NCI-H2227 (cell line): Measurements from ENCODE around the gene KIAA2012.

Source experiments
- DNase-seq: peaks from one replicate; lab custom pipeline; 2025; ENCODE audit not compliant: unreplicated experiment; lab: John Stamatoyannopoulos, UW

Gene KIAA2012

DNA sequence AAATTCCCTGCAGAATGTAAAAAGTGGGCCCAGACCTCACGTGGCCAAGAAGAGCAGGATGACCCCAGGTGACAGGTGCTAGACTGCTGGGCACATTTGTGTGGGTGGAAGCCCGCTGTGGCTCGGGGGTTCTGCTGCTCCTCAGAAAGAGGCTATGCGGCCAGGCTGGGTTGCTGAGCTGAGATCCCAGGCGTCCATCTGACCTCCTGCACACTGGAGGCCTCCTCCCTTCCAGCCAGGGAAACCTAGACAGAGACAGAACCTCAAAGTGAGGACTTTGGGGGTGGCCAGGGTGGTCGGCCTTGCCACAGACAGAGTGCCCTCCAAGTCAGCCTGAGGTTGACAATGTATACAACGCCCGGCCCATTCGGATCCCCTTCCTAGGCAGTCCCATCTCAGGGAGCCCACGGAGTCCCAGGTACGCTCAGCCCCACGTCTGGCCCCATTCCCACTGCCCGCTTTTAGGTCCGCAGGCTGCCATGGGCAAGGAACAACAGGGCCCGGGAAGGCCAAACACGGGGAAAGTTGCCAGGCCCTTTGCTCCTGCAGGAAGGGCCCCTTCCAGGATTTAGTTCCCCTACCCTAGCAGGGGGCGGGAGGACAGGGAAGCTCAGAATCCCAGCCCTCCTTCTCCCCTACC, 75.6 kb downstream of the KIAA2012 start:
- no peak for DNase-seq

GRCh38 chr2:202149155-202149762, 76.2 kb downstream of the KIAA2012 start:
- peak; percentile 45 for DNase-seq

GRCh38 chr2:202149936-202150335, 76.9 kb downstream of the KIAA2012 start:
- no peak for DNase-seq

DNA sequence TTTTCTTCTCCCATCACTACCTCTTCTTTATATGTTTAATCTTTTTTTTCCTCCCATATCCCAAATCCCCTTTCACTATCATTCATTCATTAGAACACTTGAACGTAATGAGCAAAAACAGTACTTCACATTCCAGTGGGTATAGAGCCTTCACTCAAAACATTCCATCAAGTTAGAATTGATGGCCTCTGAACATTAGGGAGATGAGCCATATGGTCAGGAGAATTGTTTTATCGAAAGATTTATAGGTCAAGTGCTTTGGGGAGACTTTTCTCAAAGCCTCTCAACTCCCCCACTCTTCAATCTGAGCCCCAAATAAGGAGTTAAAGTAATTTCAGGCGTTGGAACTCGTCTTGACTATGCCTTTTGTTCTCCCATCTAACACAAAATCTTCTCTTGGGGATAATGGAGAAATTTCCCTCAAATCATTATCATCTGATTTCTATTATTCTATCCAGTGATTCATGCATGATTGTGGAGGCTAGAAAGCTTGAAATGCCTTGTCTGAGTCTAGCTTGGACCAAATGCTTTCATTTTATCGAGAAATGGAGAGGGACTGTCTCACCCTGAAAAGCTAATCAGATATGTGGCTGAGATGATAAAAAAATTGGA, 79.2 kb downstream of the KIAA2012 start:
- no peak for DNase-seq

DNA sequence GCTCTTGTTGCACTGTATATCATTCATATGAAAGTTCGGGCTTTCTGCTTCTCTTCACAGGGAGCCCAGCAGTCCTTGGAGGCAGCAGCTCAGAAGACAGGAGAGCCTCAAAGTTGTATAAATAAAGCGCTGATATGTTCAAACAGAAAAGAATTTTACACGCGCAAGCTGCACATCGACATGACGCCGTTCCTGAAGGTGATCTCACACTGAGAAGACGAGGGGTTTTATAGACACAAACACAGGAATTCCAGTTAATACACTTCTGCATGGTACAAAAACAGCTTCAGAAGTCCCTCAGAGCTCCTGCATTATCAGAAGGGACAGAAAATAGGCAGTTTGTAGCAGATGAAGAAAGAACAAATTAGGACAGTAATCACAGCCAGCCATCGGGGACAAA, 81.6 kb downstream of the KIAA2012 start:
- DNase-seq = no peak

- DNase-seq = no peak
Observed at GRCh38 chr2:202157211-202157990, 84.3 kb downstream of the KIAA2012 start.

GRCh38 chr2:202158796-202159195, 85.7 kb downstream of the KIAA2012 start:
- DNase-seq = no peak

GRCh38 chr2:202161151-202161835, 88.2 kb downstream of the KIAA2012 start:
- peak; percentile 26 for DNase-seq

DNA sequence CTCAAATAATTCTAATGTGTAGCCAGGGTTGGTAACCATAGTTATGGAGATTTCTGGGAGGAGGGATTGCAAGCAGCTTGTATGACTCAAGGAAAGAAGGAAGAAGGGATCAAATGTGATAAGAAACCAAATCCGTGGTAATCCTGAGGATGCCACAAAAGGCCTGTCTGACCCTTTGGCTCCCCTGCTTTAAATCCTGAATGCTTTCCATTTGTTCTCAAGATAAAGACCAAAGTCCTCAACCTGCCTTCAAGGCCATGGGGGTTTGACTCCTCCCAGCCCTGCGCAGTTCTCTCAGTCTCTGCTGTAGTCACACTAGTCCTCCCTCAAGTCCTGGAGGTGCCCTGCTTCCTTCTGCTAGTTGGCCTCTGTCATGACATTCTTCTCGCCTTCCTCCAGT, 91.4 kb downstream of the KIAA2012 start:
- no peak for DNase-seq

DNA sequence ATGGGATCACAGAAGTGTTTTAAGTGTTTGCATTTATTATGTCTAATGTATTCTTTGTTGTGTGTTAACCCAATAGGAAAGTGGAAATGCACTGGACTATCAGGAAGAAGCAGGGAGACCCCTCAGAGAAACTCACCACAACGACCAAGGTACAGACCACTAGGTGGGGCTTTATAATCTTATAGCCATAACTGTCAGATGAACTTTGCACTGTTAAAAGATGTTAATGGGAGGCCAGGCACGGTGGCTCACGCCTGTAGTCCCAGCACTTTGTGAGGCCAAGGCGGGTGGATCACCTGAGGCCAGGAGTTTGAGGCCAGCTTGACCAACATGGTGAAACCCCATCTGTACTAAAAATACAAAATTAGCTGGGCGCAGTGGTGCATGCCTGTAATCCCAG, 92.2 kb downstream of the KIAA2012 start:
- DNase-seq = no peak

- DNase-seq = no peak
Observed at GRCh38 chr2:202165945-202166344, 92.9 kb downstream of the KIAA2012 start.

- DNase-seq = no peak
Observed at GRCh38 chr2:202169131-202169530, 96.1 kb downstream of the KIAA2012 start.

- DNase-seq = no peak
Observed at GRCh38 chr2:202169832-202170424, 96.9 kb downstream of the KIAA2012 start.

DNA sequence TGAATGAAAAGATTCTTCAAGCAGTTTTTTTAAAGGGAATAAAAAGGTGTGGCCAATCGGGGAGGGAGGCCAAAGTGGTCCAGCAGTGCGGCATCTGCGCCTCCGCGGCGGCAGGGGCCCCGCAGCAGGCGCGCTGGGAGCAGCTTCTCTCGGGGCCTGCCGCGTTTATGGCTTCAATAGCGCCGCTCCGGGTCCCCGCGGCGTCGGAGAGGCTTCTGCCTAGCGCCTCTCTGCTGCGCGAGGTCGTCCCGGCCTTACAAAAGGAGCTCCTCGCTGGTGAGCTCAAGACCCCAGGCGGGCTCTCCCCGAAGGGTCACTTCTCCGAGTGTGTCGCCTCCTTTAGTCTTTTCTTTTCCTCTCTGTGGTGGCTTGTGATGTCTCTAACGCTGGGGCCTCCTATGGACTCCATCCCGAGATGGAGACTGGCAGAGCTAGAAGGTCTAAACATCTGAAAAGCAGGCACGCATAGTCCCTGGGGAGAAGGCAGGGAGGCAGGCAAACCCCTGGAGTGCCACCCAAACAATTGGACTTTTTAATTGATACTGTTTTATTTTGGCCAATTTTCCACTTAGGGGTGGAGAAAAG, 98.3 kb downstream of the KIAA2012 start:
- DNase-seq = peak; percentile 83

DNA sequence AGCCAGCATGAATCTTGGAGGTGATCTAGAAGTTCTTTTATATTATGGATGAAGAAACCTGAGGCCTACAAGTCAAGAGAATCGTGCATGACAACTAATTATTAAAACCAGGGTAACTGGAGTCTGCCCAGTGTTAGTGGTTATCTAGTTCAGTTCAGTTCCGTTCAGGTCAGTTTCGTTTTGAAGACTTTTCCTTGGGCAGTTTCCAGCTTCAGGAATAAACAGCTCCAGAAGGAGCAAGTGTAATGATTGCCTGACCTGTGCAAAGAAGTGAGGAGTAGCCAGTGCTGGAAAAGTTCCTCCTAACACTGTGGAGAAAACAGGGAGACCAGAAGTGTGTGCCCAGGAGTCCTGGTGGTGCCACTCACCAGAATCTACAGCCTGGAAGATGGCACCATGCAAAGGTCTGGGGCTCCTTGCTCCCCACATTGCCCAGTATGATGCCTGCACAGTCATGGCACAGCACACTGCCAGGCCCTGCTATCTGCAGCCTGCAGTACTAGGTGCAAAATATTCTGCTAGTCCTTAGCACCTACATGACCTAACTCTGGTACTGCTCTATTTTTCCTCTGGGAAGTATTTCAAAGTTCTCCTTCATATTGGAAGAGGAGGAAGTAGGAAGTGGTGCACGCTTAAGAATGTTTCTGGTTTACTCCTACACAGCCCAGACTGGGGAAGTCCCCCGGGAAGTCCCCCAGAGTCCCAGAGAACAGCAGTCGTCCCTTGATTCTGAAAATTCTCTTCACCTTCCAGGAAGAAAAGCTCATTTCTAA, 99.6 kb downstream of the KIAA2012 start:
- DNase-seq = no peak

DNA sequence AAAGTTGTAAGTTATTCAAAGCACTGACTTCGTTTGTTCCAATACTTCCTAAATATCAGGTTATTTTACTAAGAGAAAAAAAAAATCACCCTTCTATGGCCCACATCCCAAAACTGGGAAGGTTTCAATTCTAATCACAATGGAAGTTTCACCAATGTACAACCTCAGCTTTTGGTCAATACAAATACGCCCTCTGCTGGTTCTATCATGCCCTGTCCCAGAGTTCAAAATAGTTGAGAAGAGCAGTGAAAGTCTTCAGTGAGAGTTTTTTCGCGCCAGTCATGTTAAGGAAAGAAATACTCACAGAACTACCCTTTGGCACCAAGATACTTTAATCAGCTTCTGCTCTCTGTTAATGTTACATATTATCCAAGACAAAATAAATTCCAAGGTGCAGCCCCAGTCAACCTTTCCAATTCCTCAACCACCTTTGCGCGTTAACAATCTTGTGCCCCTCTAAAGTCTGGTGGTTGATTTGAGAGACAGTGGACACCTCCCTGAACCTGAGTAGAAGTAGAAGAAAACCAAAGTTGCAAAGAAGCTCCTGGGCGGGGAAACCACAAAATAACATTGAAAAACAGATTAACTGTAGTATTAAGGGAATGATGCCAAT, 105.4 kb downstream of the KIAA2012 start:
- peak; percentile 85 for DNase-seq

DNA sequence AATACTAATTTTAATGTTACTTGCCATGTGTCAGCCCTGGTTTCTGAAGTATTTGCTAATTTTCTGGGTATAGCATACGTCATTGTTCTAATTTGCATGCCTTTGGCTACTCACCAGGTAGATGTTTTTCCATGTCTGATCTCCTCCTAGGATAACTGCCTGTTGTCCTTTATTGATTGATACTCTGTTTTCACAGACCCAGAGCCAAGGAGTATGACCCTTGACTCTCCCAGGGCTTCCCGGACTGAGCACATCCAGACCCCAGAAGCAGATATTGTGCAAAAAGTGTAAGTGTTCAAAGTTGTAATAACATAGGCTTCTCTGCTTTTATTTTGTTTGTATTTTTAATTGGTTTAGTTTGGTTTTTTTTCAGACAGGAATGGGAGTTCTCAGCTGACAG, 111.5 kb downstream of the KIAA2012 start:
- DNase-seq = no peak

GRCh38 chr2:202185156-202185555, 112.1 kb downstream of the KIAA2012 start:
- no peak for DNase-seq

- DNase-seq = no peak
Observed at GRCh38 chr2:202186641-202187202, 113.7 kb downstream of the KIAA2012 start.
